ENCODE measurements around the gene PPP2R2B. TPM values are rescaled to one million over a fixed set of nuclear protein-coding genes. Genes with fewer than 3 reads are reported as not detected.

The PPP2R2B gene
- total RNA-seq, 1 experiment from 2014 or later = not detected

- Histone ChIP-seq H3K27me3 (ENCODE audit: insufficient read depth, low read length) (peaks cover 16% of the 10 kb centered on the region; the same call in 1 of the 2 replicates), H3K9me3 (ENCODE audit: control insufficient read depth in 1 of 2, insufficient read depth in 1 of 2, low read depth in 1 of 2, low read length in 2 of 2) (no peaks in the 10 kb centered on the region), H3K4me2 (ENCODE audit: low read length) (no peak overlapping the region), H4K20me1 (ENCODE audit: insufficient read depth) (no peaks in the 10 kb centered on the region), H3K36me3 (ENCODE audit: control insufficient read depth in 1 of 2, insufficient read depth in 2 of 2, low read length in 2 of 2) (no peaks in the 10 kb centered on the region), H3K4me1 (ENCODE audit: control insufficient read depth in 1 of 2, insufficient read depth in 2 of 2, low read length in 2 of 2) (no peaks in the 10 kb centered on the region), H3K27ac (ENCODE audit: low read depth, low read length) (no peak overlapping the region), H3K79me2 (ENCODE audit: insufficient read depth, low read length) (no peaks in the 10 kb centered on the region), H3K4me3 (replicated peaks in 1 of 2; ENCODE audit: low read depth in 1 of 2, low read length in 2 of 2) (no peak overlapping the region), H3K9ac (ENCODE audit: low read length) (no peak overlapping the region), H2AFZ (ENCODE audit: low read depth, low read length, poor library complexity, severe bottlenecking) (no peak overlapping the region), H3K9me2 (ENCODE audit: insufficient read depth) (no peaks in the 10 kb centered on the region)
- TF ChIP-seq EGR1 (IDR thresholded peaks at IDR 0.05; ENCODE audit: low read depth) (no peak), ZBTB33 (IDR thresholded peaks at IDR 0.05; ENCODE audit: extremely low read depth, insufficient replicate concordance, low read length) (no peak), YY1 (IDR thresholded peaks at IDR 0.05; ENCODE audit: extremely low read depth, insufficient replicate concordance, low read depth, low read length) (no peak)
- intact Hi-C loops (cut with micrococcal nuclease) = no loop called here
- no TSS peak for BruUV-seq (replicated peaks)
- ChIA-PET CTCF (no interaction called here), POLR2A (no interaction called here), RAD21 (ENCODE audit: low non-redundant PET in 1 of 2, low total read pairs in 2 of 2, uncharacterized antibody in 2 of 2, unreplicated experiment in 2 of 2) (interaction anchor here in 1 of 2 experiments (0.5 kb wide), 1 partner anchor 262 kb away, joined by 3 read pairs; no protein-coding TSS in a partner anchor)
- ATAC-seq (no peak), DNase-seq (ENCODE audit: low read depth, low spot score) (no peak)
Observed at GRCh38 chr5:146796911-146797310, 81.6 kb downstream of the PPP2R2B start.

DNA sequence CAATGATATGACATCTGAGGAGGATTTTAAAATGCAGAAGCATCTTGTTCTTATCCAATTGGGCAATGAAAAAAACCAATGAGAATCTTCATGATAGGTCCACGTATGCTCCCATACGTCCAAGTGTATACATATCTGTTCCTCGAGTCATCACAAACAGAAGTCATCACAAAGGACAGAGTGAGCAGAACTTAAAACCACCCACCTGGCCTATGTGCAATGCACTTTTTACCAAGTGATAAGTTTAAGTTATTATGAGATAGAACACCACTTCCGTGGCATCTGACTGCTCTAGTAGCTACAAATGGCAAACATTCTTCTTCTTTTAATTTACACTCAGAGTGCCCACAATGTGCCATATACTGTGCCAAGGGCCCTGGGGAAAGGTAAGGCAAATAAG is 82.4 kb downstream of the PPP2R2B start:
- Histone ChIP-seq H3K9me2 (ENCODE audit: insufficient read depth) (no peaks in the 10 kb centered on the region), H3K9me3 (ENCODE audit: control insufficient read depth in 1 of 2, insufficient read depth in 1 of 2, low read depth in 1 of 2, low read length in 2 of 2) (no peaks in the 10 kb centered on the region), H3K27me3 (ENCODE audit: insufficient read depth, low read length) (peaks cover 8% of the 10 kb centered on the region; the same call in 1 of the 2 replicates), H3K4me2 (ENCODE audit: low read length) (no peak overlapping the region), H3K4me3 (replicated peaks in 1 of 2; ENCODE audit: low read depth in 1 of 2, low read length in 2 of 2) (no peak overlapping the region), H3K4me1 (ENCODE audit: control insufficient read depth in 1 of 2, insufficient read depth in 2 of 2, low read length in 2 of 2) (no peaks in the 10 kb centered on the region), H3K36me3 (ENCODE audit: control insufficient read depth in 1 of 2, insufficient read depth in 2 of 2, low read length in 2 of 2) (no peaks in the 10 kb centered on the region), H2AFZ (ENCODE audit: low read depth, low read length, poor library complexity, severe bottlenecking) (no peak overlapping the region), H3K9ac (ENCODE audit: low read length) (no peak overlapping the region), H4K20me1 (ENCODE audit: insufficient read depth) (no peaks in the 10 kb centered on the region), H3K27ac (ENCODE audit: low read depth, low read length) (no peak overlapping the region), H3K79me2 (ENCODE audit: insufficient read depth, low read length) (no peaks in the 10 kb centered on the region)
- intact Hi-C loops (cut with micrococcal nuclease) = no loop called here
- ChIA-PET CTCF (no interaction called here), RAD21 (ENCODE audit: low non-redundant PET in 1 of 2, low total read pairs in 2 of 2, uncharacterized antibody in 2 of 2, unreplicated experiment in 2 of 2) (no interaction called here), POLR2A (no interaction called here)
- BruUV-seq (replicated peaks) = no TSS peak
- ATAC-seq (no peak), DNase-seq (ENCODE audit: low read depth, low spot score) (no peak)
- TF ChIP-seq POLR2AphosphoS5 (IDR thresholded peaks at IDR 0.05; ENCODE audit: low read depth, low read length) (no peak), JUND (IDR thresholded peaks at IDR 0.05) (no peak), SIN3A (IDR thresholded peaks at IDR 0.05; ENCODE audit: low read depth) (no peak), CBX3 (IDR thresholded peaks at IDR 0.05; ENCODE audit: low read depth) (no peak), EZH2phosphoT487 (IDR thresholded peaks at IDR 0.05; ENCODE audit: borderline replicate concordance) (no peak), ZNF274 (IDR thresholded peaks at IDR 0.05; ENCODE audit: low read depth, low read length) (no peak), ZFX (IDR thresholded peaks at IDR 0.05) (no peak), TCF7L2 (IDR thresholded peaks at IDR 0.05; ENCODE audit: borderline replicate concordance, extremely low read depth, insufficient read depth, insufficient read length) (no peak), REST (IDR thresholded peaks at IDR 0.05; ENCODE audit: low read depth) (no peak), EGR1 (IDR thresholded peaks at IDR 0.05; ENCODE audit: low read depth) (no peak), CEBPB (IDR thresholded peaks at IDR 0.05; ENCODE audit: low read depth) (no peak)
